Loucy (cell line): ENCODE data around the gene ARHGAP42.

ENCODE experiments used
- EZH2phosphoT487 ChIP-seq: fragments of 200-600 bp; IDR thresholded peaks from 2 replicates; pipeline ENCODE4 v1.6.1; 2018; ENCODE audit warnings: antibody characterized with exemption, mild to moderate bottlenecking, moderate library complexity, borderline replicate concordance
- TF ChIP-seq, protein P1 (sequence below): fragments of 200-600 bp; sonication (generic); conservative IDR thresholded peaks from 2 replicates; pipeline ENCODE4 v1.5.1; 2014; ENCODE audit warnings: mild to moderate bottlenecking, antibody characterized with exemption, low read length

DNA sequence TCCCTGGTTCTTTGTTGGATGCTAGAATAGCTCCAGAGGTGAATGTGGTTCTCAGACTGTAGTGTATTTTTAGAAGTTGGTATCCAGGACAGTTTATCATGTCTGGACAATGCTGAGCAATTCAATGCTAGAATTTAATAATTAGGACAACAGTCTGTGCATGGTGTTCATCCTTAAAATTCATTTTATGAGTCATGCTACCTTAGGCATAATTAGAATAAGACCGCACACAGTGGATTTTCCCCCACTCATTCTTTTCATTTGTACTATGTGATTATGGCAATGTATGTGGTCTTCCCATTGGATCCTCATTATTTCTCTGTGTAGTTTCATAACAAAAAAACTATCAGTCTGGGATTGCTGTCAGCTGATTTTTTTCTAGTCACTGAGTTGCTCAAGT lies 196.7 kb downstream of the ARHGAP42 start:
- TF ChIP-seq, protein P1, sequence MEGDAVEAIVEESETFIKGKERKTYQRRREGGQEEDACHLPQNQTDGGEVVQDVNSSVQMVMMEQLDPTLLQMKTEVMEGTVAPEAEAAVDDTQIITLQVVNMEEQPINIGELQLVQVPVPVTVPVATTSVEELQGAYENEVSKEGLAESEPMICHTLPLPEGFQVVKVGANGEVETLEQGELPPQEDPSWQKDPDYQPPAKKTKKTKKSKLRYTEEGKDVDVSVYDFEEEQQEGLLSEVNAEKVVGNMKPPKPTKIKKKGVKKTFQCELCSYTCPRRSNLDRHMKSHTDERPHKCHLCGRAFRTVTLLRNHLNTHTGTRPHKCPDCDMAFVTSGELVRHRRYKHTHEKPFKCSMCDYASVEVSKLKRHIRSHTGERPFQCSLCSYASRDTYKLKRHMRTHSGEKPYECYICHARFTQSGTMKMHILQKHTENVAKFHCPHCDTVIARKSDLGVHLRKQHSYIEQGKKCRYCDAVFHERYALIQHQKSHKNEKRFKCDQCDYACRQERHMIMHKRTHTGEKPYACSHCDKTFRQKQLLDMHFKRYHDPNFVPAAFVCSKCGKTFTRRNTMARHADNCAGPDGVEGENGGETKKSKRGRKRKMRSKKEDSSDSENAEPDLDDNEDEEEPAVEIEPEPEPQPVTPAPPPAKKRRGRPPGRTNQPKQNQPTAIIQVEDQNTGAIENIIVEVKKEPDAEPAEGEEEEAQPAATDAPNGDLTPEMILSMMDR = no peak
- TF ChIP-seq EZH2phosphoT487 = no peak
